GM19193 (cell line): Measurements from ENCODE around the gene CRACR2A.

Source experiments
- POLR2A ChIP-seq: IDR thresholded peaks from 4 replicates; pipeline ENCODE4 v1.6.1; 2011; ENCODE audit not compliant: insufficient read depth, insufficient read length; ENCODE audit errors: extremely low read depth

The CRACR2A gene

DNA sequence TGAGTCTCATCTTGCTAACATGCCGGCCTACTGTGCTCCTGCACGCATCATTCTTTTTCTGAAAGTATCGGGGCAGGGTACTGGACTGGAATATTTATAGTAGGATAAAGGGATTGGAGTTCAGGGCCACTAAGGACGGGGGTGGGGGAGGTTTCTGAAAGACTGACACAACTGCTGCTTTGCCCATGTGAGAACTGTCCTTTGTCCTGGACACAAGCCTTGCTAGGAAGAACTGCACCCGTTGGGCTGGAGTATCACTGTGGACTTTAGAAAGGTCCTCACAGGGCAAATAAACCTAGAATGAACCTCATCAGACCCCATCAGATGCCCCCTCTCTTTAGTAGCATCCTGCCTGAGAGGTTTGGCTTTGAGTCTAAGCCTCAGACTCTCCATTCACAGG lies 174.4 kb downstream of the CRACR2A start:
- TF ChIP-seq POLR2A = no peak

DNA sequence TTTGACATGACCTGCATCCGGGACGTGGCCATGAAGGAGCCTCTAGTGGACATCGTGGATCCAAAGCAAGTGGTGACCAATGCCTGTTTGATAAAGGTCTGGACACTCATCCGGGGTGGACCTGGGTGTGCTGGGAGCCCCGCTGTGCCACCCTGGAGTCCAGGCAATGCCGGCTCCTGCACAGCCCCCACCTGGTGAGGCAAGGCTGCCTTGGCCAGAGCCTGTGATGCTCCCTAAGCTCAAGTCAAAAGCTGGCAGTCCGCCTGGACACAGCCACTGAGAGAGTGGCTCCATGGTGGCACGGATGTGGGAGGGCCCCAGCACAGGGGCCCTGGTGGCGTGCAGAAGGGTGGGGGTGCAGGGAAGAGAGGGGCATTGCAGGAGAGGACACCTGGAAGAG lies 176.0 kb downstream of the CRACR2A start:
- no peak for TF ChIP-seq POLR2A

DNA sequence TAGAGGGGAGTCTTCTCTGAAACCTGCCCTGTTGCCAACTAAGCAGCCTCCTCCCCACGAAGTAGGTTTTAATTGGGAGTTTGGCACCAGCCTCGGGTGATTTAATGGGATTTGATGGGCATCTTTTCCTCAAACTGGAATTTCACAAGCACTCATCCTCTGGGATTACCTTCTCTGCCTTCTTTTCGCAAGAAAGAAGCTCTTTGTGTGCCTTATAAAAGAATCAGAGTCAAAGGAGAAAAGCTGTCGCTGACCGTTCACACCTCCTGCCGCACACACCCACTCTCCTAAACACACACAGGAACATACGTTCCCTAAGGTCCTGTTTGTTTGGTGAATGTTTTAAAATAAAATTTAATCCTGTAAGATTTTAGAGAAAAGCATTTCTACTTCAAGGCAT lies 177.9 kb downstream of the CRACR2A start:
- TF ChIP-seq POLR2A = no peak

DNA sequence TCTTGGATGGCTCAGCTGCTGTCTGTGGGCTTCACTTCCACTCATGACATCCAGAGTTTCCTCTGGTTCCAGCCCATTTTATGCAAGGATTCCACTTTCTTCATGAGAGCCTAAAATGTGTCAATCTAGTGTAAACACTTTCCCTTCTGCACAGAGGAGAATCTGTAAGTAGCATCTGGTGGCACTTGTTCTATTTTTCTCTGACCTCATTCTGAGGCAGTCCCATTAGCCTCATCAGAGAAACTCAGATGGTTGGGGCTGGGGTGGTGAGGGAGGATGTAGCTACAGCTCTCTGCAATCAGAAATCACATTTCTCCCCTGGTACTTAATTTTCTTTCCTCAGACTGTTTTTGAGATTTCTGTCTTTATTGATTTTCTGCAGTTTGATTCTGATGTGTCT lies 180.3 kb downstream of the CRACR2A start:
- TF ChIP-seq POLR2A = no peak

DNA sequence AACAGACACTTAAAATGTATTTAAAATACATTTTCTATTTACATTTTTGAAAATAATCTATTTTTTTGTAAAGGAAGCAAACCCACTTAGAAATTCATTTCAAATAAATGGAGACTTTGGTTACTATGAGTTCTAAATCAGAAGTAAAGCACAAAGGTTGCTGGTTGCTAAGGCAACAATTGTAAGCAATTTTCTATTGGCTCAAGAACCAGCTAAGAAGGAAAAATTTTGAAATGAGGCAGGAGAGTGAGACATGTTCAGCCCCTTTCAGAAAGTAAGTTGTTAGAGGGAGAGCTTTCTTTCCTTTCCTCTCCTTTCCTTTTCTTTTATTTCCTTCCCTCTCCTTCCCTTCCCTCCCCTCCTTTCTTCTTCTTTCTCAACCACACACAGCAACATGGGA lies 181.2 kb downstream of the CRACR2A start:
- TF ChIP-seq POLR2A = no peak

DNA sequence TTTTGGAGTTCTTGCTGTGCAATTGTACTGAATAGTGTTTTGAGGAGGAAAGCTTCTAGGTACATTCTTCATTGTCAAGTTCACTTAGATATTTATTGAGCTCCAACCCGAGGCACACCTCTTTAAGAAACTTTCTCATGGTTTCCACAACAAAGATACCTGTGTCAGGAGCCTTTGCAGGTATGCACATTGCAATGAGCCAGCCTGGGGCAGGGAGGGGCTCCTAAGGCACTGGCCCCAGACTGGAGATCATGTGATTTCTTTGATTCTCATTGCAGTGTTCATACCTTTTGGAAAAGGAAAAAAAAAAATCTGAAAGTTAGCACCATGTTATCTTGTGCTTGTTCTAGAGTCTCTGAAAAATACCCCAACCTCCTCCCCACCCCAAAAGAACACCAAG lies 181.6 kb downstream of the CRACR2A start:
- TF ChIP-seq POLR2A = no peak

DNA sequence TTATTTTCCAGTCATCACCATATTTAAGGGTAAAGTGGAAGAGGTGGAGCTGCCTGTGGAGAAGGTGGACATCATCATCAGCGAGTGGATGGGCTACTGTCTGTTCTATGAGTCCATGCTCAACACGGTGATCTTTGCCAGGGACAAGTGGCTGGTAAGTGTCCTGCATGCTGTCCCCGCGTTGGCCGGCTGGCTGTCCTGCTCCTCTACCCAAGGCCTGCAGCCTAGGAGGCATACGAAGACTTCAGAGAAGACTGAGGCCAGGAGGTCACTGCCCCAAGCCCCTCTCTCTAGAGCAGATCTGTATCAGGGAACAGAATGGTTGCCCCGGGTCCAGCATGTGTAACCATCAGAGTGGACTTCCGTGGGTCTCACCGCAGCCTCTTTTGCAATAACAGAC lies 184.2 kb downstream of the CRACR2A start:
- no peak for TF ChIP-seq POLR2A

DNA sequence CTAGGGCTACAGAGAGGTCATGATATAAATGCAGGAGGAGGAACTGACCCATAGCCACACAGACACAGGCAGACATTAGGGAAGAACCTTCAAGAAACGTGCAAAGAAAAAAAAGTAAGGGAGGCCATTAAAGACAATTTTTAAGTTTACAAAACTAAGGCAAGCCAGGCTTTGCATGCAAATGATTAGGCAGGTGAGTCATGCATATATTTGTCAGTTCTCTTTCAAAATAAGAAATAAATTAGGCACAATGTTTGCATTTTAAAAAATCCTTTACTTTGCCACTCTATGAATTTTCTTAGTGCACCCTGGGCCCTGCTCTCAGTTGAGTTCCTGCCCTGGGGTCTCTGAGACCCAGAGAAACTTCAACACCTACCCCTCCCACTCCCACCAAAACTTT lies 186.9 kb downstream of the CRACR2A start:
- TF ChIP-seq POLR2A = no peak
